ENCODE data around the gene ZBTB21.

ZBTB21 gene

GRCh38 chr21:42025376-42026081 lies 15.4 kb upstream of the ZBTB21 start:
- Histone ChIP-seq H3F3A (ENCODE audit: insufficient read depth, low read length) (peaks cover 8% of the 10 kb centered on the region), H3K9ac (ENCODE audit: low read length) (no peak overlapping the region), H3K27ac (ENCODE audit: low read length) (no peak overlapping the region), H2AFZ (ENCODE audit: low read length) (no peak overlapping the region), H3K4me2 (ENCODE audit: low read depth, low read length) (no peak overlapping the region), H3K9me3 (replicated peaks; ENCODE audit: insufficient read depth, low read length) (no peaks in the 10 kb centered on the region), H4K20me1 (ENCODE audit: insufficient read depth, low read length) (no peaks in the 10 kb centered on the region), H3K4me1 (ENCODE audit: low read length) (peaks cover 9% of the 10 kb centered on the region), H3K36me3 (replicated peaks; ENCODE audit: insufficient read depth, low read length) (no peaks in the 10 kb centered on the region), H3K27me3 (replicated peaks; ENCODE audit: insufficient read depth, low read length) (no peaks in the 10 kb centered on the region), H3K9me2 (replicated peaks; ENCODE audit: insufficient read depth, low read length) (no peaks in the 10 kb centered on the region), H3K4me3 (ENCODE audit: low read length) (no peak overlapping the region), H3K79me2 (ENCODE audit: low read length) (no peaks in the 10 kb centered on the region)
- no peak for TF ChIP-seq EZH2phosphoT487 (IDR thresholded peaks at IDR 0.05; ENCODE audit: low read length)
- TF ChIP-seq CTCF (IDR thresholded peaks at IDR 0.05; ENCODE audit: low read length): no peak
- no peak for TF ChIP-seq EZH2 (optimal IDR thresholded peaks at IDR 0.05; ENCODE audit: low read depth, low read length)
- no peak for DNase-seq

- H3K36me3 ChIP-seq (replicated peaks; ENCODE audit: insufficient read depth, low read length): no peaks in the 10 kb centered on the region
Measured at GRCh38 chr21:42022906-42023305, 12.7 kb upstream of the ZBTB21 start.

GRCh38 chr21:42022091-42022430 lies 11.9 kb upstream of the ZBTB21 start:
- Histone ChIP-seq H3K9me2 (replicated peaks; ENCODE audit: insufficient read depth, low read length) (no peaks in the 10 kb centered on the region), H3K9ac (ENCODE audit: low read length) (no peak overlapping the region), H3K79me2 (ENCODE audit: low read length) (no peaks in the 10 kb centered on the region), H3K4me3 (ENCODE audit: low read length) (no peak overlapping the region), H3K36me3 (replicated peaks; ENCODE audit: insufficient read depth, low read length) (no peaks in the 10 kb centered on the region), H3K9me3 (replicated peaks; ENCODE audit: insufficient read depth, low read length) (no peaks in the 10 kb centered on the region), H3K27ac (ENCODE audit: low read length) (no peak overlapping the region), H4K20me1 (ENCODE audit: insufficient read depth, low read length) (no peaks in the 10 kb centered on the region), H3K4me1 (ENCODE audit: low read length) (no peaks in the 10 kb centered on the region), H3K27me3 (replicated peaks; ENCODE audit: insufficient read depth, low read length) (no peaks in the 10 kb centered on the region), H3F3A (ENCODE audit: insufficient read depth, low read length) (no peaks in the 10 kb centered on the region), H2AFZ (ENCODE audit: low read length) (no peak overlapping the region), H3K4me2 (ENCODE audit: low read depth, low read length) (no peak overlapping the region)
- no peak for DNase-seq
- TF ChIP-seq CTCF (IDR thresholded peaks at IDR 0.05; ENCODE audit: low read length) (no peak), EZH2phosphoT487 (IDR thresholded peaks at IDR 0.05; ENCODE audit: low read length) (no peak), EZH2 (optimal IDR thresholded peaks at IDR 0.05; ENCODE audit: low read depth, low read length) (no peak)

More at GRCh38 chr21:42022906-42023305, 12.7 kb upstream of the ZBTB21 start:
- TF ChIP-seq CTCF (IDR thresholded peaks at IDR 0.05; ENCODE audit: low read length): no peak
- no peak for TF ChIP-seq EZH2phosphoT487 (IDR thresholded peaks at IDR 0.05; ENCODE audit: low read length)
- no peak for TF ChIP-seq EZH2 (optimal IDR thresholded peaks at IDR 0.05; ENCODE audit: low read depth, low read length)
- H3K27me3 ChIP-seq (replicated peaks; ENCODE audit: insufficient read depth, low read length): no peaks in the 10 kb centered on the region
- no peaks in the 10 kb centered on the region for H4K20me1 ChIP-seq (ENCODE audit: insufficient read depth, low read length)
- no peaks in the 10 kb centered on the region for H3K4me1 ChIP-seq (ENCODE audit: low read length)
- no peak overlapping the region for H2AFZ ChIP-seq (ENCODE audit: low read length)
- no peak overlapping the region for H3K27ac ChIP-seq (ENCODE audit: low read length)
- H3K79me2 ChIP-seq (ENCODE audit: low read length): no peaks in the 10 kb centered on the region
- H3K9me2 ChIP-seq (replicated peaks; ENCODE audit: insufficient read depth, low read length): no peaks in the 10 kb centered on the region
- H3K9me3 ChIP-seq (replicated peaks; ENCODE audit: insufficient read depth, low read length): no peaks in the 10 kb centered on the region
- no peak overlapping the region for H3K4me2 ChIP-seq (ENCODE audit: low read depth, low read length)
- H3K9ac ChIP-seq (ENCODE audit: low read length): no peak overlapping the region
- H3F3A ChIP-seq (ENCODE audit: insufficient read depth, low read length): no peaks in the 10 kb centered on the region
- no peak overlapping the region for H3K4me3 ChIP-seq (ENCODE audit: low read length)
- no peak for DNase-seq

Measured in MM.1S (cell line).